HG02973 (cell line): ENCODE measurements around the gene MTG2.
A peak's percentile ranks its signal among the peaks of the same experiment; 100 is the strongest.

Experiments
- ATAC-seq: cut with Tn5 transposase; IDR thresholded peaks from one replicate; pipeline ENCODE4 v1.9.1; 2021; ENCODE audit warnings: moderate library complexity; ENCODE audit not compliant: unreplicated experiment

The MTG2 gene

GRCh38 chr20:62182469-62183425, at the start of gene MTG2:
Gene MTG2, plus strand, starts transcription at chr20:62183028. Its CDS starts 10,393 bp downstream, at chr20:62193421.
- peak; percentile 87 for ATAC-seq

GRCh38 chr20:62133051-62133845, 49.6 kb upstream of the MTG2 start:
- ATAC-seq = no peak

- ATAC-seq = no peak
These were observed 49.0 kb upstream of the MTG2 start for GRCh38 chr20:62133864-62134263.

DNA sequence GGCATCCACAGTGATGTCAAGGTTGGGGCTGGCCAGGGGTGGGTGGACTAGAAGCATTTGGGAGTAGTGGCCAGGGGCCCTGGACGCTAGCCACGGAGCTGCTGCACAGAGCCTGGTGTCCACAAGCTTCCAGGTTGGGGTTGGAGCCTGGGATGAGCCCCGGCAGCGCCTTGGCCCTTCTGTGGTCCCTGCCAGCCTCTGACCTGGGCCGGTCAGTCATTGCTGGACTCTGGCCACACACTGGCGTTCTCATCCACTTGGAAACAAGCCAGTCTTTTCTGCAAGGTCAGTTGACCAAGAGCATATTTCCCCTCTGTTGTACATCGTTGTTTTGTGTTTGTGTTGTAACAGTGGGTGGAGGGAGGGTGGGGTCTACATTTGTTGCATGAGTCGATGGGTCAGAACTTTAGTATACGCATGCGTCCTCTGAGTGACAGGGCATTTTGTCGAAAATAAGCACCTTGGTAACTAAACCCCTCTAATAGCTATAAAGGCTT, 48.0 kb upstream of the MTG2 start:
- no peak for ATAC-seq

DNA sequence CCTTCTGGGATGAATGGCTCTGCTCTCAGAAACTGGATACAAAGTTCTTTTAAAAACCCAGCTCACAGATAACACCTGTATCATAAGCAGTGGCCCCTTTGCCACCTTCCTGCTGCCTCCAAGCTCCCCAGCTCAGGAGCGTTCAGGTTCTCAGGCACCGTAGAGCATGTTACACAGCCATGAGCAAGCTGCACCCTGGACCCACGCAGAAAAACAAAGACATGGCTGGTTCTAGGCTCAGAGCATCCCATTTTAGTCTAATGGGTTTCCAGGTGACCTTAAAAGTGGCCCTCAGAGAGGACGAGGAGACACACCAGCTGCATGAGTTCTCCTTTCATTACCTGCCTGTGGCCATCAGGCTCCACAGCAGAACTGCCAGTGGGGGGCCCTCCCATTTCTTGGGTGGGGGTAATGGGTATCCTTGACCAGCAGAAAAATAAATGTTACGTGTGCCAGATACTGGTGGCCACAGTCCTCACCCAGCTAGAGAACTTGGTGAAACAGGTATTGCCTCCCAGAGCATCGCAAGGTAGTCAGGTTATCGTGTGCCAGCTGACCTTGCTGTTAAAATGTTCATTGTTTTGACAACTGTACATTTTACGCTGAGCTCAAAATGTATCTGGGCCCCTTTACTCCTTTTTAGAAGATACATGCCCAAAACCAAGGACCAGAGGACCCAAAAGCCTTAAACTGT, 47.1 kb upstream of the MTG2 start:
- ATAC-seq = no peak

GRCh38 chr20:62136283-62137091, 46.3 kb upstream of the MTG2 start:
- ATAC-seq = no peak

GRCh38 chr20:62137092-62137384, 45.8 kb upstream of the MTG2 start:
- no peak for ATAC-seq

DNA sequence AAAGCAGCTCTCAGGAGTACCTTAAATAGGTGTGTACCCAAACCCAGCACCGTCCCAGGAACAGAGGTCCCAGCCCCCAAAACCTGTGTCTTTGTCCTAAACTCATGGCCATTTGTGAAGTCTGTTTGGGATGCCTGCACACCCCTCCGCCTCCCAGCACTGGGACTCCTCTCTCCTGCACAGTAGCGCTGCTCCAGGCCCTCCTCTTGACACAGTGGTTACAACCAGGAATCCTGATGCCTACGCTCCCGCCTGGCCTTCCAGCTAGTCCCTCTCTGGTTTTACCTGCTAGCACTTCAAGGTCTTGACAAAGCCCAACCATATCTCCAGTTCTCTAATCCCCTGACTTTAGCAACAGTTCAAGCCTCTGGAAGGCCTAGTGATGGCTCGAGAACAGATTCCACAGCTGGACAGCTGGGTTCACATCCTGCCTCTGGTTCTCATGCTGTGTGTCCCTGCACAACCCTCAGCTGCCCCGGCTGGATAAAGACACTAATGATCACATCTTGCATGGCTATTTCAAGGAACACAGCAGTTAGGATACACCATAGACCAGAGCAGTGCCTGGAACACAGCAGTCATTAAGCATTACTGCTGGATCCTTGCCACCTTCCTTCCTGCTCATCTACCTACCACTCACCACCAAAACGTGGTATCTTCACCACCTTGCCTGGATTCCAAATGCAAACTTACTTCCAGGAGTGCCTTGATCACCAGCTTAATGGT, 45.2 kb upstream of the MTG2 start:
- no peak for ATAC-seq

GRCh38 chr20:62138204-62138543, 44.7 kb upstream of the MTG2 start:
- ATAC-seq = no peak

DNA sequence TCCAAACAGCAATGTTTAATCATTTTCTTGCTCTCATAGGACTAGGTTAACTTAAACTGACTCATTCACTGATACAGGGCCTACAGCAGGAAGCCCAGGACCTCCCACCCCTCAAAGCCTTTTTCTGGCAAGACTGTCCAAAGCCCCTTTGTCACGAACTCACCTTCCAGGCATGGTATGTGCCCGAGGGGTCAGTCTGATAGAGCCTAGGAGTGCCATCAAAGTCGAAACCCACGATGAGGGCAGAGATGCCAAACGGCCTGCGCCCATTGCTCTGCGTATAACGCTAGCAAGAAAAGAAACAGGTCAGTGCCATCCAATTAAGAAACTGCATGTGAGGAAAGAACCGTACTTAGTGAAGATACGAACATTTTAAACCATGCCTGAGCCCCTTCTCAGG, 43.9 kb upstream of the MTG2 start:
- no peak for ATAC-seq

DNA sequence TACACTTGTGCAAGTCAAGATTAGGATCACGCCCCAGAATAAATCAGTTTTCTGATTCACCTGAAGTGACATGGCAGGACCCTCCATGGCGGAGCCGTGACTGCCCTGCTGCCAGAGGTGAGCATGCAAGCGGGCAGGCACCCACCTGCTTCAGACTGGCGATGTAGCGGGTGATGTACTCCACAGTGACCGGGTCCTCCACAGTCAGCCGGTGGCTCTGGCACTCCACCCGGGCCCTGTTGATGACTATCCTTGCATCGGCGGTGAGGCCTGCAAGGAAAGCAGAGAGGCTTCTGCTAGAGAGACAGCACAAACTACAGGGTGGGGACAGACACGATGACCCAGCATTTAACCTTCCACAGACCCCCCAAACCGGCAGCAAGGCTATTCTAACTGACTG, 43.2 kb upstream of the MTG2 start:
- ATAC-seq = no peak

GRCh38 chr20:62141043-62141396, 41.8 kb upstream of the MTG2 start:
- no peak for ATAC-seq

DNA sequence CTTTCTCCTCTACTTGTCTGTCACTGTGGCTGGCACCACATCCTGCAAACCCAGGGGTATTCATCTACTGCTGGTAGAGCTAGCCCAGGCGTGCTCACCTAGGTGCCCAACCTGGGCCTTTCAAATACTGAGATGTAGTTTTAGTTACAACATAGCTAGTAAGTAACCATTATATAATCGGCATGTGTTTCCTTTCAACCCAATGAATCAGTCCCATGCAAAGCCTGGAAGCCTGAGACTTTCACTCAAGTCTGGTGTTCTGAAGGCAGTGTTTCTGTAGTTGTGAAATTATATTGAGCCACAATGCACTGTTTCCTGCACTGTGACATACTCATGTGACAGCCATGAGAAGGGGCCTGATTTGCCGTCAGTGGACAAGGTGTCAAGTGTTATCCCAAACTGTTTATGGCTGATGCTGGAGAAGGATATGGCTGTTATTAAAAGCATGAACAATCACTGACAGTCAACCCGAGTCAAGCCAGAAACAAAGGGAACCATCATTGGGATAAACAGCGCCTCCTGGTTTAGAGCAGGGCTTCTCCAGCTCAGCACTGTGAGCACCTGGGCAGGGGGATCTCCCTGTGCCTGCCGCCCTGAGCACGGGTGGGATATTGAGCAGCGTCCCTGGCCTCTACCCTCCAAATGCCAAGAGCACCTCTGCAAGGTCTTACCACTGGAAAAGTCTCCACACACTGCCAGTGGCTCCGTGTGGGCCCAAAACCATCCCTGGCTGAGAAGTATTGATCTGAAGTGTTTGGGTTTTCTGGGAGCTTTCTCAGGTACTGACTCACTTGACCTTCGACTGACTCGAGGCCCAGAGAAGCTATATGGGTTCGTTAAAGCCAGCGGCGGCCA, 41.2 kb upstream of the MTG2 start:
- no peak for ATAC-seq

- ATAC-seq = peak; percentile 13
These were observed 40.4 kb upstream of the MTG2 start for GRCh38 chr20:62142252-62143080.

DNA sequence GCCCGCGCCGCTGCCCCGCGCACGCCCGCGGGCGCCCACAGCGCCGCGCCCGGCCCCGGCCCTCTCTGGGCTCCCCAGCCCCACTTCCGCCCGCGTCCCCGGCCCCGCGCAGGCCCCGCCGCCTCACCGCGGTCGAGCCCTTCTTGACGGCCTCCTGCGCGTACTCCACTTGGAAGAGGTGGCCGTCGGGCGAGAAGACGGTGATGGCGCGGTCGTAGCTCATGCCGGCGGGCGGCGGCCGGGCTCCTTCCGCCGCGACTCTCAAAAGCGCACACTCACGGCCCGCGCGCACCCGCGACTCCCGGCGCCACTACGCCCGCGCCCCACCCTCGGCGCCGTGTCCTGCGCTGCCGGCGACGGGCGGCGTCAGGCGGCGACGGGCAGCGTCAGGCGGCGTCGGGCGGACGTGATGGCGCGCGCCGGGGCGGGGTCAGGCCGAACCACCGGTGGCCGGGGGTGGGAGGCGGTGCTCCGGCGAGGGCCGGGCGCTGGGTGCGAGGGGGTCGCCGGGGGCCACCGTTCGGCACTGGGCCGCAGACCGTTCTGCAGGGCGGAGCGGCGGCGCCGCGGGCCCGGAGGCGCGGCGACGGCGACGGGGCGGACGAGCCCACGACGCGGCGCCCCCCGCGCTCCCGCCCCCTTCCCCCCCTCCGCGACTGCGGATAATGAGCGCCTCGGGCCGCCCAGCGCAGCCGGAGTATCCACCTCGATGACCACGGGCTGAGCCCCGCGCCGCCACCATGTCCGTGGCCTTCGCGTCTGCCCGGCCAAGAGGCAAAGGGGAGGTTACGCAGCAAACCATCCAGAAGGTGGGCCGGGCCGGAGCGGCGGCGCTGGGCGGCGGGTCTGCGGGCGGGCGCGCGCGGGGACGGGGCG, 39.5 kb upstream of the MTG2 start, which contains the start of the genes PSMA7 and SS18L1:
TSS of gene PSMA7 (minus strand) at position 314 of the 876 bp plus-strand sequence. CDS start at position 223, 91 bp downstream.
TSS of gene SS18L1 (plus strand) at position 689 of the 876 bp plus-strand sequence. CDS start at position 741, 52 bp downstream.
- ATAC-seq = peak; percentile 69

GRCh38 chr20:62143957-62144825, 38.6 kb upstream of the MTG2 start:
- ATAC-seq = peak; percentile 8
